Chondrocyte (in vitro differentiated cells): Measurements from ENCODE around the gene TRIM41. TPM values are rescaled to one million over a fixed set of nuclear protein-coding genes. Genes with fewer than 3 reads are reported as not detected.

Experiments
- DNase-seq: peaks from one replicate; pipeline ENCODE4 v3.0.0; 2021; ENCODE audit warnings: mixed read lengths, low spot score
- H3K27ac Mint-ChIP-seq: one replicate; pipeline ENCODE4 v1.8.0; 2021; ENCODE audit warnings: mild to moderate bottlenecking, moderate library complexity, mixed read lengths; ENCODE audit not compliant: unreplicated experiment
- H3K27me3 Mint-ChIP-seq: 2 replicates; pipeline ENCODE4 v1.8.0; 2021; ENCODE audit warnings: low read depth, mixed read lengths
- H3K36me3 Mint-ChIP-seq: 2 replicates; pipeline ENCODE4 v1.8.0; 2021; ENCODE audit warnings: low read depth, mixed read lengths
- H3K4me1 Mint-ChIP-seq: 2 replicates; pipeline ENCODE4 v1.8.0; 2021; ENCODE audit warnings: low read depth, mild to moderate bottlenecking, mixed read lengths
- H3K4me3 Mint-ChIP-seq: one replicate; pipeline ENCODE4 v1.8.0; 2021; ENCODE audit warnings: mild to moderate bottlenecking, moderate library complexity, mixed read lengths; ENCODE audit not compliant: unreplicated experiment
- H3K9me3 Mint-ChIP-seq: 2 replicates; pipeline ENCODE4 v1.8.0; 2021; ENCODE audit warnings: low read depth, mixed read lengths
- total RNA-seq: library from RNA; stranded (reverse); gene quantifications from 3 replicates; pipeline ENCODE4 v1.2.1, GENCODE V29; 2021
- TF ChIP-seq, protein P1 (sequence below): fragments of 200-600 bp; sonication (generic); IDR thresholded peaks from 2 replicates; pipeline ENCODE4 v1.5.0; 2021; ENCODE audit warnings: antibody characterized with exemption, mild to moderate bottlenecking, moderate library complexity

TRIM41 gene
- total RNA-seq, 1 donor from 2014 or later = 19.3 TPM

DNA sequence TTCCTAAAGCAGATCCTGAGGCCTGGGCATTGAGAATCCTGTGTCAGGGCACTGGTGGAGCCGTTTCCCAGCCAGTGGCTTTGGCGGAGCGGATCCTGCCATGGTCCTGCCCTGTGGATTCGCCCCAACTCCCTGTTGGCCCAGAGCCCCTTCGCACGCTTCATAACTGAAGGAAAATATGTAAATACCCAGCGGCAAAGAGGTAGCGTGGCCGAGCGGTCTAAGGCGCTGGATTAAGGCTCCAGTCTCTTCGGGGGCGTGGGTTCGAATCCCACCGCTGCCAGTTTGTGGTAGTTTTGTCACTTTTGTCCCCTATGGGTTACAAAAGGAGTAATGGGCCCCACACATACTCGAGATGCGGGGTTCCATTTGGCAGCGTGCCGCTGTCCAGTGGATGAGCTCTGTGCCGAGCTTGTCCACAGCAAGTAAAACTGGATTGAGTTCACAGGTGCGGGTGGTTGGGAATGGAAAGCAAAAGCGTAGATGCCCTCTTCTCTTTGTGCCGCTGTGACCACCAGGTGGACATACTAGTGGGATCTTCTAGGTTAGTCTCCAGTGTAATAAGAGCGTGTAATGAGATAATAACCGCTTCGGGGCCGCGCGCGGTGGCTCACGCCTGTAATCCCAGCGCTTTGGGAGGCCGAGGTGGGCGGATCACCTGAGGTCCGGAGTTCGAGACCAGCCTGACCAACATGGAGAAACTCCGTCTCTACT lies 35.4 kb upstream of the TRIM41 start:
- no peaks in the 10 kb centered on the region for H3K36me3 Mint-ChIP-seq
- no peaks in the 10 kb centered on the region for H3K27me3 Mint-ChIP-seq
- peak overlapping the region; percentile 98 for H3K27ac Mint-ChIP-seq
- peak overlapping the region; percentile 93 for H3K4me3 Mint-ChIP-seq
- no peaks in the 10 kb centered on the region for H3K9me3 Mint-ChIP-seq
- TF ChIP-seq, protein P1, sequence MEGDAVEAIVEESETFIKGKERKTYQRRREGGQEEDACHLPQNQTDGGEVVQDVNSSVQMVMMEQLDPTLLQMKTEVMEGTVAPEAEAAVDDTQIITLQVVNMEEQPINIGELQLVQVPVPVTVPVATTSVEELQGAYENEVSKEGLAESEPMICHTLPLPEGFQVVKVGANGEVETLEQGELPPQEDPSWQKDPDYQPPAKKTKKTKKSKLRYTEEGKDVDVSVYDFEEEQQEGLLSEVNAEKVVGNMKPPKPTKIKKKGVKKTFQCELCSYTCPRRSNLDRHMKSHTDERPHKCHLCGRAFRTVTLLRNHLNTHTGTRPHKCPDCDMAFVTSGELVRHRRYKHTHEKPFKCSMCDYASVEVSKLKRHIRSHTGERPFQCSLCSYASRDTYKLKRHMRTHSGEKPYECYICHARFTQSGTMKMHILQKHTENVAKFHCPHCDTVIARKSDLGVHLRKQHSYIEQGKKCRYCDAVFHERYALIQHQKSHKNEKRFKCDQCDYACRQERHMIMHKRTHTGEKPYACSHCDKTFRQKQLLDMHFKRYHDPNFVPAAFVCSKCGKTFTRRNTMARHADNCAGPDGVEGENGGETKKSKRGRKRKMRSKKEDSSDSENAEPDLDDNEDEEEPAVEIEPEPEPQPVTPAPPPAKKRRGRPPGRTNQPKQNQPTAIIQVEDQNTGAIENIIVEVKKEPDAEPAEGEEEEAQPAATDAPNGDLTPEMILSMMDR = peak; percentile 74
- peaks cover 29% of the 10 kb centered on the region for H3K4me1 Mint-ChIP-seq
- DNase-seq = no peak

DNA sequence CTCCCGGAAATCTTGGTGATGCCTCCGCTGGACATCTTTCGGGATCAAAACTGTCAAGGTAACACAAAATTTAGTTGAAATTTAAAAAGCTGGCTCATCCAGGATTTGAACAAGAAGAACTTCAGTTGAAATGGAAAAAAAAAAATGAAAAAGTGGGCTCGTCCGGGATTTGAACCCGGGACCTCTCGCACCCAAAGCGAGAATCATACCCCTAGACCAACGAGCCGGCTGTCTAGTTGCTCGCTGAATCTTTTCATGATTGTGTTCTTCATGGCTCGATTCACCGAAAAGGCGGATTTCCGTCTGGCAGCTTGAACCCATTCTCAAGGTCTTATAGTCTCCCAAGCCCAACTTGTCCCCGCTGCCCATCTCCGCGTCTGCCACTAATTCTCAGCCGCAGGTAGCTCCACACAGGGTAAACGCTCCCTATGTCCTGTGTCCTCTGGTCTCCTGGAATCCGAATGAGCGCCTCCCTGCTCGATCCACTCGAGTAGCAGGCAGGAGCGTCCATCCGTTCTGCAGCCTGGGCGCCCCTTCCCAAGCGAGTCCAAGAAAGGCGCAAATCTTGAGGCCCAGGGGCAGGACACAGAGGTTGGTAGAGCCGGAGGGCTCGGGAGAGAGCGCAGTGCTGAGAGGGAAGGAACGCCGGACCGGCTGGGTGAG lies 34.2 kb upstream of the TRIM41 start:
- TF ChIP-seq, protein P1 = peak; percentile 47
- H3K27ac Mint-ChIP-seq = peak overlapping the region; percentile 98
- no peaks in the 10 kb centered on the region for H3K36me3 Mint-ChIP-seq
- H3K4me3 Mint-ChIP-seq = peak overlapping the region; percentile 93
- H3K27me3 Mint-ChIP-seq = no peaks in the 10 kb centered on the region
- H3K9me3 Mint-ChIP-seq = no peaks in the 10 kb centered on the region
- DNase-seq = no peak
- H3K4me1 Mint-ChIP-seq = peaks cover 32% of the 10 kb centered on the region

DNA sequence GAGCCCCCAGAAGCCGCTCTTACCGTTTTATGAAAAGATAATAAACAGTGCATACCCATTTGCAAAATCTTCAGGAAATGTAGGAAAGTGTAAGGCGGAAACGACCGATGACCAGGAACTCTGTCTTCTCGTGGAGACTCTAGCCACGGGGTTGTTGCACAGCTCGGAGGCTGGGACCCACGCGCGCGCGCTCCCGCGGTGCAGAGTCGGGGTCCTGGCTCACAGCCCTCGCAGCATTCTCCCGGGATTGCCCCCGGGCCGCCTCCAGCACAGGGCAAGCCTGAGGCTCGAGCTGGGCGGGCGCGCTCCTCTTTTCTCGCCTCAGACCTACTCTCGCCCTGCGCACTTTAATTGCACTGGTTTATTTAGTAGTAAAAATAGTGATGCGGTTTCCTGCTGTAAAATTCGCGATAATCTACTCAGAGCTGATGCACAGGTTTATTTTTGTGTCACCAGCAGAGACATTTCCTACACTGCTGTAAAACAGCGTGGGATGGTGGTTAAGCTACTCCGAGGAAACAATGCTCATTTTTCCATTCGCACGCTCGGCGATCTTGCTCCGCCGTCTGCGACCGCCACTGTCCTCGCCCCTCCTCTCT lies 33.6 kb upstream of the TRIM41 start:
- H3K36me3 Mint-ChIP-seq = no peaks in the 10 kb centered on the region
- peak overlapping the region; percentile 98 for H3K27ac Mint-ChIP-seq
- no peaks in the 10 kb centered on the region for H3K9me3 Mint-ChIP-seq
- DNase-seq = no peak
- peaks cover 28% of the 10 kb centered on the region for H3K4me1 Mint-ChIP-seq
- peak overlapping the region; percentile 93 for H3K4me3 Mint-ChIP-seq
- TF ChIP-seq, protein P1 = no peak
- no peaks in the 10 kb centered on the region for H3K27me3 Mint-ChIP-seq

DNA sequence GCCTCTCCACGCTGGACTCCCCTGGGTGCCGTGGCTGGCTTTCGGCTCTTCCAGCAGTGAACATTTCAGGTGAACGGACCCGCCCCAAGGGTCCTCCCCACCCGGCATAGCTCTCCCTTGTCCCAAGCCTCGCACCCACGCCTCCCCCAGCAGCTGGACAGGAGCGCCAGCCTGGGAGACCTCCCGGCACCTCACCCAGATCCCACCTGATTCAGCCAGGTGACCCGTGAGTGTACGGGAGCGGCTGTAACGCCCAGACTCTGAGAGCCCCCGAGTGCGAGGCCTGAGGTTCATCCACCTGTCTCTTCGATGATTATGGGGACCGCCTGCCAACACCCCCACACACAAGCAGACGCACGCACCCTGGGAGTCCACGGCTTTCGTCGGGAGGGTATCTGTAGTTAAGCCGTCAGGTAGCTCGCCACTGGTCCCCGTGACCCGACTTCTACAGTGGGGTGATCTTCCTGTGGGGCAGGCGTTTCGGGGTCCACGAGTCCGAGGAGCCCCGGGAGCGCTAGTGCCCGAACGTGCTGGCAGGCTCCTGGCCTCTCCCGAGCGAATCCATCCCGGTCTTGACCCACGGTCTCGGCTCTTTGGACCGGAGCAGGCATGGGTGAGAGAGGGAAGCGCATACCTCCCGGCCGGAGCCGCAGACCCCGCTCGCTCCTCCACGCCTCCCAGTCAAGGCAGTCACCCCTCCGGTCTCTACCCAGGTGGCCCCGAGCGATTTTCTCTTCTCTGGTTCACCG lies 32.9 kb upstream of the TRIM41 start:
- H3K9me3 Mint-ChIP-seq = no peaks in the 10 kb centered on the region
- DNase-seq = no peak
- TF ChIP-seq, protein P1 = no peak
- no peaks in the 10 kb centered on the region for H3K27me3 Mint-ChIP-seq
- no peaks in the 10 kb centered on the region for H3K36me3 Mint-ChIP-seq
- peak overlapping the region; percentile 65 for H3K27ac Mint-ChIP-seq
- peaks cover 24% of the 10 kb centered on the region for H3K4me1 Mint-ChIP-seq
- peak overlapping the region; percentile 93 for H3K4me3 Mint-ChIP-seq
